Measurements from ENCODE around the gene ACD. TPM values are rescaled to one million over a fixed set of nuclear protein-coding genes. Genes with fewer than 3 reads are reported as not detected.

The ACD gene
- total and polyA plus RNA-seq, 9 of the 15 experiments (the other 6 are each of a cell fraction or from before 2014, with no cell fraction given), result 4.2 to 47.4 (median 19.2) TPM

DNA sequence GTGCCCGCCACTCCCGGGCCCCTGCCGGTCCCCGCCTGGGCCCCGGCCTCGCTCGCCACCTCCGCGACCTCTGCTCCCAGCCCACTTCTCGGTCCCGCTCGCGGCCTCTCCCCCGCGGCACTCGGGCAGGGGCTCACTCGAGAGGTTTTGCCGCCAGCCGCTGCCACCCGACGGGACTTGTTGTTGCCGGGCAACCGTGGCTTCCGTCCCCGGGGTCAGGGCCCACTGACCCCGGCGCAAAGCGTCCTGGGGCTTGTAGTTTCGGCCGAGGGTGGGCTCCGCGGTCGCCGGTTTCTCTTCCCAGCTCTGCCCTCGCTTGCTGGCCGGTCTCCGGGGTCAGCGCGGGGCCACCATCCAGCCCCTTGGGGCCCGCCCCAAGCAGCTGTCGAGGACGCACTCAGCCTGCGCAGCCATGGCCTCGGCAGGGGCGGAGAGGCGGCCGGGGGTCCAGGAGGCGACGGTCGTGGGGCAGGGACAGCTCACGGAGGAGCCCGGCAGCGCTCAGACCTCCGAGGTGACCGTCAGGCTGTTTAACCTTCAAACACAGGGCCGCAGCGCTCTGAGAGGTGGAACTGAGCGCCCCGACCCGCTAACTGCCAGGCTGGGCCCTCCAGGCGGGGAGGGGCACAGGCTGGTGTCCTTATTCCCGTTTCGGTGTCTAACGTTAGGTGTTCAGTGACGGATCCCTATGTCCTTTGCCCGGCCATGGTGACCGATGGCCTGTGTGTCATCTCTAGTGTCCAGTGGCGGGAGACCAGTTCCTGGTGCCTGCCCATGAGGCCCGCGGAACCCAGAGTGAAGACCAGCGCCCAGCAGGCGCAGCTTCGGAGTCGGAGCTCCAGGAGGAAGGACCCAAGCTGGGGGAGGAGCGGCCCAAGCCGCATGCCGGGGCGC lies 6.7 kb upstream of the ACD start, which contains the start of the genes C16orf86 and ENKD1:
C16orf86 (plus strand) TSS at position 256 of the 894 bp plus-strand sequence; CDS start at position 413, 157 bp downstream.
ENKD1 (minus strand) TSS at position 192 of the 894 bp plus-strand sequence. CDS start 308 bp downstream, outside the sequence.
- intact Hi-C loops (cut with micrococcal nuclease), result loop anchor here (2.0 kb wide), 1 partner anchor 104 kb away; the partner anchor contains the start of gene CTCF
- FAIRE-seq, result peak; percentile 78
- ATAC-seq, result peak; percentile 87
- Histone ChIP-seq H3K9ac (ENCODE audit: insufficient read depth in 1 of 2, low read depth in 2 of 2, low read length in 2 of 2) (peak within 1 kb of the TSS; percentile 63 to 95), H2AFZ (ENCODE audit: low read depth, low read length) (peak within 1 kb of the TSS; percentile 99), H3K27ac (ENCODE audit: extremely low read depth, low read depth, low read length) (peak within 1 kb of the TSS; percentile 59; the same call in 2 of the 3 replicates), H3K4me2 (ENCODE audit: insufficient read depth, low read length) (peak within 1 kb of the TSS; percentile 74), H4K20me1 (replicated peaks; ENCODE audit: control insufficient read depth, insufficient read depth, low read length) (peaks cover 2% of the 10 kb centered on the region; the same call in 1 of the 2 replicates), H3K4me3 (peak within 1 kb of the TSS; percentile 78), H3K4me1 (replicated peaks in 1 of 2; ENCODE audit: control insufficient read depth in 2 of 2, insufficient read depth in 2 of 2, low read length in 2 of 2) (peaks cover 14 to 46% of the 10 kb centered on the region in 2 experiments), H3K36me3 (ENCODE audit: control insufficient read depth, insufficient read depth, low read length) (peaks cover 7% of the 10 kb centered on the region; the same call in 2 of the 3 replicates), H3K9me1 (ENCODE audit: control insufficient read depth, insufficient read depth, low read length) (no peaks in the 10 kb centered on the region), H3K9me3 (replicated peaks; ENCODE audit: control insufficient read depth, insufficient read depth, low read depth, low read length) (no peaks in the 10 kb centered on the region), H3K27me3 (ENCODE audit: control insufficient read depth in 2 of 2, insufficient read depth in 2 of 2, low read length in 2 of 2) (no peaks in the 10 kb centered on the region), H3K79me2 (ENCODE audit: control insufficient read depth, insufficient read depth, low read length) (peaks cover 3% of the 10 kb centered on the region; the same call in 1 of the 3 replicates)
- peak; percentile 90 to 94 (median 92) for DNase-seq (ENCODE audit: extremely low read depth in 1 of 4, low spot score in 3 of 4)
- WGBS (ENCODE audit: insufficient coverage, low coverage, missing lambda C conversion rate), result 26% methylated on average over 66 of the region's 78 CpGs
- no TSS peak for BruUV-seq (replicated peaks)
- POLR2A ChIA-PET, result interaction anchor here (0.5 to 1.1 kb wide), 6 partner anchors 10 to 525 kb away, joined by 3 to 4 read pairs (median 3); no protein-coding TSS in a partner anchor
- in situ Hi-C loops (cut with MboI), result loop anchor here (5.0 kb wide), 1 partner anchor 260 kb away; no protein-coding TSS in a partner anchor
- CTCF ChIA-PET (ENCODE audit: low intra/inter-chr PET ratio), result interaction anchor here (0.6 to 3.0 kb wide), 4 partner anchors 104 to 183 kb away, joined by 6 to 25 read pairs (median 9); partner anchors contain the start of gene CTCF
- TF ChIP-seq ZEB2 (IDR thresholded peaks at IDR 0.05) (no peak), OTX1 (CRISPR knock-in tag; IDR thresholded peaks at IDR 0.05) (no peak), ZBTB9 (CRISPR knock-in tag; IDR thresholded peaks at IDR 0.05) (peak; percentile 27; the same call in 1 of the 2 replicates), HDGF (IDR thresholded peaks at IDR 0.05) (no peak), NR2F6 (CRISPR knock-in tag; IDR thresholded peaks at IDR 0.05) (no peak), NFYB (IDR thresholded peaks at IDR 0.05; ENCODE audit: extremely low read depth, insufficient read length) (no peak), TCFL5 (CRISPR knock-in tag; conservative IDR thresholded peaks at IDR 0.05) (no peak), ZC3H11A (IDR thresholded peaks at IDR 0.05; ENCODE audit: low read depth, low read length) (no peak), ATF3 (IDR thresholded peaks at IDR 0.05) (no peak), ATF3 (CRISPR knock-in tag; conservative IDR thresholded peaks at IDR 0.05) (no peak), E2F6 (IDR thresholded peaks at IDR 0.05; ENCODE audit: borderline replicate concordance in 1 of 2, extremely low read depth in 1 of 2, insufficient read depth in 1 of 2, insufficient read length in 1 of 2, low read depth in 1 of 2, low read length in 1 of 2, poor library complexity in 1 of 2, severe bottlenecking in 1 of 2) (peak in 1 of 2 experiments; percentile 68)
- TF ChIP-seq, protein P1, sequence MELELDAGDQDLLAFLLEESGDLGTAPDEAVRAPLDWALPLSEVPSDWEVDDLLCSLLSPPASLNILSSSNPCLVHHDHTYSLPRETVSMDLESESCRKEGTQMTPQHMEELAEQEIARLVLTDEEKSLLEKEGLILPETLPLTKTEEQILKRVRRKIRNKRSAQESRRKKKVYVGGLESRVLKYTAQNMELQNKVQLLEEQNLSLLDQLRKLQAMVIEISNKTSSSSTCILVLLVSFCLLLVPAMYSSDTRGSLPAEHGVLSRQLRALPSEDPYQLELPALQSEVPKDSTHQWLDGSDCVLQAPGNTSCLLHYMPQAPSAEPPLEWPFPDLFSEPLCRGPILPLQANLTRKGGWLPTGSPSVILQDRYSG (tag; conservative IDR thresholded peaks at IDR 0.05; ENCODE audit: low read depth), result no peak
- TF ChIP-seq, protein P2, sequence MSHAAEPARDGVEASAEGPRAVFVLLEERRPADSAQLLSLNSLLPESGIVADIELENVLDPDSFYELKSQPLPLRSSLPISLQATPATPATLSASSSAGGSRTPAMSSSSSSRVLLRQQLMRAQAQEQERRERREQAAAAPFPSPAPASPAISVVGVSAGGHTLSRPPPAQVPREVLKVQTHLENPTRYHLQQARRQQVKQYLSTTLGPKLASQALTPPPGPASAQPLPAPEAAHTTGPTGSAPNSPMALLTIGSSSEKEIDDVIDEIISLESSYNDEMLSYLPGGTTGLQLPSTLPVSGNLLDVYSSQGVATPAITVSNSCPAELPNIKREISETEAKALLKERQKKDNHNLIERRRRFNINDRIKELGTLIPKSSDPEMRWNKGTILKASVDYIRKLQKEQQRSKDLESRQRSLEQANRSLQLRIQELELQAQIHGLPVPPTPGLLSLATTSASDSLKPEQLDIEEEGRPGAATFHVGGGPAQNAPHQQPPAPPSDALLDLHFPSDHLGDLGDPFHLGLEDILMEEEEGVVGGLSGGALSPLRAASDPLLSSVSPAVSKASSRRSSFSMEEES (CRISPR knock-in tag; IDR thresholded peaks at IDR 0.05), result no peak

All from K562 (cell line).